GM19043 (cell line): ENCODE data around the gene STX8.
"Not testable (repeated sequence)": the region's sequence is repeated elsewhere in the genome, so short reads cannot be mapped to it uniquely, and the experiment has no call there.

Experiments
- ATAC-seq: cut with Tn5 transposase; IDR thresholded peaks from one replicate; pipeline ENCODE4 v1.9.1; 2021; ENCODE audit warnings: low read depth; ENCODE audit not compliant: unreplicated experiment

STX8 gene

GRCh38 chr17:9408868-9409829 is 166.5 kb downstream of the STX8 start:
- ATAC-seq, result no peak

GRCh38 chr17:9408381-9408780 is 167.2 kb downstream of the STX8 start:
- ATAC-seq, result no peak

- ATAC-seq, result no peak
Measured at GRCh38 chr17:9406046-9406606, 169.5 kb downstream of the STX8 start.

- ATAC-seq, result no peak
Measured at GRCh38 chr17:9403257-9403656, 172.4 kb downstream of the STX8 start.

- no peak for ATAC-seq
Measured at GRCh38 chr17:9402590-9403199, 172.9 kb downstream of the STX8 start.

- no peak for ATAC-seq
Measured at GRCh38 chr17:9401434-9401833, 174.2 kb downstream of the STX8 start.

GRCh38 chr17:9389111-9389527 is 186.5 kb downstream of the STX8 start:
- ATAC-seq, result peak; percentile 79

- ATAC-seq, result no peak
Measured at GRCh38 chr17:9386401-9386800, 189.2 kb downstream of the STX8 start.

- no peak for ATAC-seq
Measured at GRCh38 chr17:9383826-9384225, 191.8 kb downstream of the STX8 start.

GRCh38 chr17:9382626-9383025 is 193.0 kb downstream of the STX8 start:
- no peak for ATAC-seq

GRCh38 chr17:9381068-9381467 is 194.6 kb downstream of the STX8 start:
- ATAC-seq, result no peak

GRCh38 chr17:9380361-9380760 is 195.3 kb downstream of the STX8 start:
- ATAC-seq, result no peak

GRCh38 chr17:9376177-9376576 is 199.4 kb downstream of the STX8 start:
- ATAC-seq, result not testable (repeated sequence)

- no peak for ATAC-seq
Measured at GRCh38 chr17:9371019-9371418, 204.6 kb downstream of the STX8 start.

- ATAC-seq, result no peak
Measured at GRCh38 chr17:9370467-9370866, 205.2 kb downstream of the STX8 start.

- no peak for ATAC-seq
Measured at GRCh38 chr17:9368631-9369030, 207.0 kb downstream of the STX8 start.

GRCh38 chr17:9367156-9367555 is 208.5 kb downstream of the STX8 start:
- no peak for ATAC-seq

- no peak for ATAC-seq
Measured at GRCh38 chr17:9364837-9365430, 210.7 kb downstream of the STX8 start.

- ATAC-seq, result no peak
Measured at GRCh38 chr17:9363440-9364350, 211.9 kb downstream of the STX8 start.
